Measurements from ENCODE around the gene KIF6.
"Not testable (repeated sequence)": the region's sequence is repeated elsewhere in the genome, so short reads cannot be mapped to it uniquely, and the experiment has no call there.

KIF6 gene

DNA sequence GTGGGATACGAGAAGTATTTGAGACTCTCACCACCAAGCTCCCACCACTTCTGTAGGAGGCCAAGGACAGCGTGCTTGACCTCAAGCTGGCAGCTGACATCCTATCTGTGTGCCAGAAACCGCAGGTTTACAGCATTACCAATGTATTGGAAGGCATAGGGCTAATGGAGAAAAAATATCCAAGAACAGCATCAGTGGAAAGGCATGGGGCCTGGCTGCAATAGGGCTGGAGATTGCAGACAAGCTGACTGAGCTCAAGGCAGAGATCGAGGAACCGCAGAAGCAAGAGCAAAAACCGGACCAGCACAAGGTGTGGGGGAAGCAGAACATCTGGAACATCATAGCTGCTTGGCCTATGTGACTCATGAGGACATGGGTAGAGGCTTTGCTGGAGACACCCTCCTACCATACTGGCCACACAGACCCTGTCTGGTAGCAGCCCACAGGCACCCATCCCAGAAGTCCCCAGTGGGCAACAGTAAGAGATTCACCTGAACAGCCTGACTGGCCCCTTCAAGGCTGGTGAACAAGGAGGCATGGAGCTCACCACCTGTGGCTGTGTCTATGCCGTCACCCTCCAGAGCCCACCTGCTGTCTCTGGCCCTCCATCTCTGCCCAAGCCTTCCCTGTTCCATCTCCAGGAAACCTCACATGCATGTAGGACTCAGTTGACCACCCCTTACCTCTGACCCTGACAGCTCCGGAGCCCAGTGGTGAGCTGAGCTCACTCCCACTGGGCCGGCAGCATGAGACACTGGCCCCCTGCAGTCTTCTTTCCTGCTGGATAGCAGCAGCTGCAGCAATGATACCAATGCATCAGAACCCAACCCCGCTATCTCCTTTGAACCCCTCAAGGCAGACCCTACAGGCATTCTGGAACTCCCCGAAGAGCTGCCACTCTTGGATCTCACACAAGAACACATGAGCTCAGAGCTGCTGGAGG, 171.1 kb downstream of the KIF6 start:
- DNase-seq (ENCODE audit: low read depth, low spot score) = no peak

DNA sequence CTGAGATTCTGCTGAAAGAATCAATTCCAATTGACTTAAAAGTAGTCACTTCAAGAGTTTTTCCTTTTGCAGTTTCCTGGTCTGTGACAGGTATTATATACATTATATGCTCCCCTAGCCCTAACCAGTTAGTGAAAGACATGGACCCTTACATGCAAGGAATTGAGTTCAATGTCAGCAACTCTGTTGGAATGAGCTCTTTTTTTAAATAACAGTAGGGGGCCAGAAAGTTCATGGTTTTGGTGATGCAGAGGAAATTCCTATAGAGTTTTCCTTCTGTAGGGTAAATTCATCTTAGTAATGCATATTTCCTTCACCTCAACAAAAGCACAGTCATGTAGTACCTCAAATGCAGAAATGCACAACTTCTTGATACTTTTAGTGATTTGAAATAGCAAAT, 172.2 kb downstream of the KIF6 start:
- no peak for DNase-seq (ENCODE audit: low read depth, low spot score)

DNA sequence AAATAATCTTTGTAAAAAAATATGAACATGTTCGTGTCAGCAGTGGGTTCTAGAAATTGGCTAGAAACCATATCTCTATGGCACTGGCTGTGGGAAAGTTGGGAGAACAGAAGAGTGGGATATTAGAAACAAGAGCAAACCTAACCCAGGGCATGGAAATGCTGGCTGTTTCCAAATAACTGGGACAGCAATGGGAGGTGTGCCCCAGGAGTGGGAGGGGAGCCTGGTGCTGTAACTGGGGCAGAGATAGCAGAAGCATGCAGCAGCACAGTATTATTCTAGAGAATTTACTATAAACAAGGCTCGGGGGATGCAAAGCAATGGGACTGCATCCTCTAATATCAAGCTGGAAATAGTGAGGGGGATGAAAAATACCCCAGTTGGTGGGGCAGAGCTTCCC, 175.0 kb downstream of the KIF6 start:
- DNase-seq (ENCODE audit: low read depth, low spot score) = no peak

DNA sequence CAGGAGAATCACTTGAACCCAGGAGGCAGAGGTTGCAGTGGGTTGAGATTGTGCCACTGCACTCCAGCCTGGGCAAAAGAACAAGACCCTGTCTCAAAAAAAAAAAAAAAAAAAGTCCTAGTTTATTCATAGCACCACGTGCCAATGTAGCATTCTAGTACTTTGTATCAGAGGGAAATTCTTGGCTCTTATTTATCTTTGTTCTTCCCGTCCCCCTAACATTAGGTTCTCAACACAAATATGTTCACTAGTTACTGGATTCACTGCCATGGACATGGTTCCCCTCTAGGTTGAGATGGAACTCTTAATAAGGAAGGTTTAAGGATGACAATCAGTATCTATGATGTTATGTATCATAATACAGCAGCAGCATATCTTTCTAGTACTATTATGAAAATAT, 178.5 kb downstream of the KIF6 start:
- DNase-seq (ENCODE audit: low read depth, low spot score) = no peak

DNA sequence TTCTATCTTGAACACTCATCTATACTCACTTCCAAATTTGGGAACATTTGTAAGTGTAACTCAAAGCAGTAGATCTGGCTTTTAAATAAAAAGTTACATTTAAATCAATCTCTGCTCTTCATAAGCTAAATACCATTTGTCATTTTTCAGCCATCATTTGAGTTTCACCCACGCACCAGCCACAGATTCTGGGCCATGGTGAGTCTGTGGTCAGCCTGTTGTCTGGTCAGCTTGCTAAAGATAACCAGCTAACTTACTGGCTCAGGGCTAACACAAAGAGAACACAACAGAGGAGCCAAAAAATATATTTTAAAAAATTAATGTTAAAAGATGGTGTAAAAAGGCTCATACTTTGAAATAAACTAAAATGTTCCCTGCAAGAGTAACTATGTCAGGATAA, 181.3 kb downstream of the KIF6 start:
- DNase-seq (ENCODE audit: low read depth, low spot score) = no peak

DNA sequence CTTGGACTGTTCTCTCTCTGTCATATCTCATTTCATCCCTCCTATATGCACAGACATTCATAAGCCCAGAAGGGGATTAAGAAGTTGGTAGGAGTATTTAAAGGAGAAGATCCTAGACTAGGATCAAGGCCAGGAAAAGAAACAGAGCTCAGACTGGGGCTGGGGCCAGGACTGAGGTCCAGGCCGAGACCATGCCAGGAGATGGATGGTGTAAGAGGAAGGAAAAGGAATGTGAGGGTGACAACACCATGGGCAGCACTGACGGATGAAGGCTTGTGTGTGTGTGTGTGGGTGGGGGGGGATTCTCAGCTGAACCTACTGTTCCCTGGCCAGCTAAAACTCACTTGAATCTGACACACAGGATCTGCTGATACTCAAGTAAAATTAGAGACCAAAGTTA, 182.1 kb downstream of the KIF6 start:
- no peak for DNase-seq (ENCODE audit: low read depth, low spot score)

DNA sequence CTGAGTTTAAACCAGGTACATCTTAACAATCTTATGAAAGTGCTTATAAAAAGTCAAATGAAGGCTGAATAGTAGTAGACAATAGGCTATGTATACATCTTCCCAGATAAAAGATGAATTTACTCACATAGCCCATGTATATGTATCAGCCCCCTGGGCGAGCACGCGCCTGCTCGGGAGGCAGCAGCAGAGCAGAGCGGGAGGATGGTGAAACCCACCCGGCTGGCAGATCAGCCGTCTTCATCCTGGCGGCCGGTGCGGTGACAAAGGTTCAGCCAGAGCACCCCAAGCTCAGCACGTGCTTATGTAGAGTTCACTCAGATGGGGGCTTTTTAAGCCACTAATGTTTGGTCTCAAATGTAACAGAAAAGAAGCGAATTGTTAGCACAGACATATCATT, 184.8 kb downstream of the KIF6 start:
- DNase-seq (ENCODE audit: low read depth, low spot score) = no peak

DNA sequence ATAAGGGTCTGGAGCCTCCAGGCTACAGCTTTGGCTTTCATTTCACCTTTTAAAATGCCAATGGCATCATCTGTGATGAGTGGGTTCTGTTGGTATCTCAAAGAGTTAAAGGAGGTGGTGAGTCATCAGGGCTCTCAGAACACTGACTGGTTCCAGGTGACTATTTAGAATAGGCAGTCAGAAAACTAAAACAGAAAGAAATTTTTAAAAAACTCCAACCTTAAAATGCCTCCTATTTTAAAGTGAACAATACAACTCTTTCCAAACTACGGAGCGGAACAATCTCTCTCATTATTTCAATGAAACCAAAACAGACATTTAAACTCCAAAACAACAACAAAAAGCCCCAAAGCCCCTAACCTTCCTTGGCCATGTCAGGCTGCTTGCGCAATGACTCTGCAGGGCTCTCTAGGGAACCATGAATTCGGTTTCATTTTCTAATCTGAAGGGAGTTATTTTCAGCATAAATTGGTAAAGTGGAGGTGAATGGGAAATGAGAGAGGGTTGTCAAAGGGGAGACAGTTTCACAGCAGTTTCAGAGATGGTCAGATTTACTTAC, 194.9 kb downstream of the KIF6 start:
- DNase-seq (ENCODE audit: low read depth, low spot score) = no peak

DNA sequence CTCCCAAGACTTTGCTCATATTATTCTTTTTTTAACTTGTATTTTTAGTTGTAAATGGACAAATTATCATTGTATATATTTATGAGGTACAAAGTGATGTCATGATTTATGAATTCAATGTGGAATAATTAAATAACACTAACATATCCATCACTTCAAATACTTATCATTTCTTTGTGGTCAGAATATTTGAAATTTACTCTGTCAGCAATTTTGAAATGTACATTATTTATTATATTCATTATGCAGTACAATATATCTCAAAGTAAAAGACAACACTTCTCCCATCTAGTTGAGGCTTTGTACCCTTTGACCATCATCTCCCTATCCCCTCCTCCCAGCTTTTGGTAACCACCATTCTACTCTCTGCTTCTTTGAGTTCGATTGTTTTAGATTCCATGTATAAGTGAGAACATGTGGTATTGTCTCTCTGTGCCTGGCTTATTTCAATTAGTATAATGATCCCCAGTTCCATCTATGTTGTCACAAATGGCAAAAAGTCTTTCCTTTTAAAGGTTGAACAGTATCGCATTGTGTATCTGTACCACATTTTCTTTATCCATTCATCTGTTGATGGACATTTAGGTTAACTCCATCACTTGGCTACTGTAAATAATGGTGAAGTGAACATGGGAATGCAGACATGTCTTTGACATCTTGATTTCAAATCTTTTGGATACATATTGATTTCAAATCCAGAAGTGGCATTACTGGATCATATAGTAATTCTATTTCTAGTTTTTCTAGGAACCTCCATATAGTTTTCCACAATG, 197.2 kb downstream of the KIF6 start:
- no peak for DNase-seq (ENCODE audit: low read depth, low spot score)

DNA sequence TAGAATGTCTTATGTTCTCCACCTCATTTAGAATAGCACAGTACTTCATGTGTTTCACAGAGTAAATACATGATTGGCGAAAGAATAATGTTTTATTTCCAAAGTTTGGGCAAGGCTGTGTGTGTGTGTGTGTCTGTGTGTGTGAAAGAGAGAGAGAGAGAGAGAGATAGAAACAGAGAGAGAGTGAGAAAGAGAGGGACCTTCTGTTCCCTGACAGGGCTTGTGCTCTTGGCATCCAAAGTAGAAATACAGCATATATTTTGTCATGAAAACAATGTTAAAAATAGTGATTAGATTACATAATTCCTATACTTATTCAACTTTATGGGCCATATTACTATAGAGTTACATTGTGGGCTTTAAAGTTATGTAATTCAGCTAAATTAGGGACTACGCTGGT, 201.2 kb downstream of the KIF6 start:
- DNase-seq (ENCODE audit: low read depth, low spot score) = no peak

DNA sequence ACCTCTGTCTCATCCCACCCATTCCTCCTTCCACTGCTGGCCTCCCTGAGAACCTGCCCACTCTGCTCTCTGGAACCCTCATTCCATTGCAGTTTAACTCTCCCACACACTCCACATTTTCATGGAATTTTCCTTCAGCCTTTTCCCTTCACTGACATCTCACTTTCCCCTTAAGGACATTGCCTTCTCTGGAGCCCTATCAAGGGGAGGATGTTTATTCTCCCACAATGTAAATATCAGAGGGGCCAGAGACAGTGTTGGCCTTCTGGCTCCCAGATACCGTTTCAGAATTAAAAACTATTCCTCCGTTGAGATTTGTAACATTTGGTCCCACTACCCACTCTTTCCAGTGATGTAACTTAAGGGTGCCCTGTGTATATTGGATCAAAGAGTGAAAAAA, 203.2 kb downstream of the KIF6 start:
- no peak for DNase-seq (ENCODE audit: low read depth, low spot score)

DNA sequence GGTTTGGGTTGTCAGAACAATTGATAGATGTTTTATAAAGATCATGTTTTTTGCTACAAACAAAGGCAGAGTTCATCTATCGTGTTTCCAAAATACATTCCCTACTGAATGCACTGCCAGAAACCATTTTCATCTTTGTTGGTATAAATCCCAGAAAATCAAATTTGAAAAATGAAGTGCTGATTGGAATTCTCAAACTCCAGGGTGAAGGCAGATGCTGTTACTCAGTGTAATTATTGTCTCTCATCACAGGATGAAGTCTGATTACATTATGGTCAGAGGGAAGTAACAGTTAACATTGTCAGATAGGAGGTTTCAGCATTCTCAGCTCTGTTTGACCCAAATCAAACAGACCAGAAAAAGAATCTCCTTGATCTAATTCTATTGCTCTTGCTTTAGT, 204.3 kb downstream of the KIF6 start:
- DNase-seq (ENCODE audit: low read depth, low spot score) = no peak

DNA sequence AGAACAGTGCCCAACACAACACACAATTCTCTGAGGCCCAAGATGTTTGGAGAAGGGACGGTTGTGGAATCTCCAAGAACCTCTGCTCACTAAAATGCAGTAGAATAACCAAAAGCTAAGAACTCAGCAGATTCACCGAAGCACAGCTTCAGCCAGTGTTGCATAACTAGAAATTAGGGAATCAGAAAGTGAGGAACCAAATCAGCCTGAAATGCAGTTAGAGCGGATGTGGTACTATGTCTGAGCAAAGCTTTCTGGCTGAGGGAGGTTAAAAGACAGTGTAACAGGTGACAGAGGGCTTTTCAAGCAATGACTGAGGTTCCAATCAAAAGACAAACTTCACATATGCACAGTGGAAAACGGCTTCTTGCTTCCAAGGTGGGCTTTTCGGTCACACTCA, 204.8 kb downstream of the KIF6 start:
- no peak for DNase-seq (ENCODE audit: low read depth, low spot score)

DNA sequence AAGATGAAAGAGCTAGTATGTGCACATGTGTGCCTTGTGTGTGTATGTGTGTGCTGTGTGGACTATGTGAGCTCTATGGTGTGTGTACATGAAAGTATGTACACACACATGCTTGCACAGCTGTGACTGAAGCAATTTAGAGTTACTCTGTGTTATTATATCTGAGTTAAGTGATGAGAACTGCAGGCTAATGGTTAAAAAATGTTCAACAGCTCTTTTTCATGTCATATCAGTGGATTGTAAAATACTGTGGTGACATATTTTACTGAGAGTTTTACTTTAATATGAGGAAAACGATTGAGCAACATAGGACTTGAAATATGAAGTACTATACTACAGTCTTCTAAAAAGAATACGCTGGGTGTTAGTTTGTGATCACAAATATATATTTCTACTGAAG, 207.0 kb downstream of the KIF6 start:
- DNase-seq (ENCODE audit: low read depth, low spot score) = no peak

DNA sequence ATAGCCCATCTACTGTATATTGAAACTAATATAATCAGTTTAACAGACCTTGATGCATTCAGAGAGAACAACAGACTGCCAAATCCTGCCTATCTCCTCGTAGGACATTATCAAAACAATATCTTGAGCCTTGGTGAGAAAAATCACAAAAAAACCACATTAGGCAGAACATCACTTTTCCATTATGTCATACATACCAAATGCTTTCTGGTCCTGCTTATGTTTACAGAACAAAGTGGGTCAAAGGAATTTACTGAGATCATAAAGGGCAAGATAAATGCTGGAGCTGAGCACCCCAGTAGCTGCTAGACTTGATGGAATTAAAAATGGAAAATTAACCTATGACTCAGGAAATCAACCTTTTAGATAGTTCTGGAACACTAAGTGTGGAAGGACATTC, 207.5 kb downstream of the KIF6 start:
- DNase-seq (ENCODE audit: low read depth, low spot score) = no peak

DNA sequence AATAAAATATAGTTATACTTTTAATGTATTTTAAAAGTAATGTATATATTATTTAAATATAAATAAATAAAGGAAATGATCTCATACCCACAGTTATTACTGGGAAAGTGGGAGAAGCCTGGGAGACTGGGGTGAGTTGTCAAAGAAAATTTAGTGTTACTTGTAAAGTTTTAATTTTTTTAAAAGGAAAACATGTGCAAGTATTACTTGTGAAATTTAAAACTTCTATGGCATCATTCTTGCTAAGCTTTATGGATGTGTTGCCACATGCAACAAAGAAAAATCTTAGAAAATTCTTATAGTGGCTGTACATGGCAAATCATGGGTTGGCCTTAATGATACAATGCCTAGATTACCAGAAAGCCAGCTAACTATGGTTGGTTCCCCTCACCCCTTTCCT, 208.7 kb downstream of the KIF6 start:
- no peak for DNase-seq (ENCODE audit: low read depth, low spot score)

DNA sequence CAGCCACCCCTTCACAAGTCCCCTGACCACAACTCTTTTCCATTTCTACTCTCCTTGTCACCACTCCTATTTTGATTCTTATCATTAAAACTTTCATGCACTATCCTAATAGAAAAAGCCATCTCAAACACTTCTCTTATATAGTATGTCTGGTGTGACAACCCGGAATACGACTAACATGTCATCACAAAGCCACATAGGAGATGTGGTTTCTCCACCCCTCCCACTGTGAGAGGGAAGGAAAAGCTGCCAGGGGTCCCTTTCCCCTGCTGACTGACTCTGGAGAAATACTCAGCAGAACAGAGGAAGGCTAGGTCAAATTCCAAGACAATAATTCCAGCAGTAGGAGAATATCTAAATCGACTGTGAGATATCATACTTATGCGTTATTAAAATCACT, 209.7 kb downstream of the KIF6 start:
- no peak for DNase-seq (ENCODE audit: low read depth, low spot score)

DNA sequence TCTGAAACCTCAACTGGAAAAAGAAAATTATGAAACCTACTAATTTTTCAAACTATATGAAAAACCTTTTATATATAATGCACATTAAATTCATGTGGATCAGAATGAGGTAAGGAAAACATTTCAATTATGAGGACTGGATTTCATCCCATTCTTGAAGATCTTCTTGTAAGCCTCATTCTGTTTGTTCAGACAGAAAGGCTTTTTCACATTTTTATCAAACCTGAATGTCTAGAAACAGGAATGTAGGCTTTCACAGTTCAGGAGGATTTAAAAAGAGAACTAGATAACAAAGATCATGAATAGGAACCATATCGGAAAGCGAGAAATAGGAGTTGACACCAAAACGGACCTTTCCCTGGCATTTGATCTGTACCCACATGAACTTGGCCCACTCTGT, 210.2 kb downstream of the KIF6 start:
- no peak for DNase-seq (ENCODE audit: low read depth, low spot score)

DNA sequence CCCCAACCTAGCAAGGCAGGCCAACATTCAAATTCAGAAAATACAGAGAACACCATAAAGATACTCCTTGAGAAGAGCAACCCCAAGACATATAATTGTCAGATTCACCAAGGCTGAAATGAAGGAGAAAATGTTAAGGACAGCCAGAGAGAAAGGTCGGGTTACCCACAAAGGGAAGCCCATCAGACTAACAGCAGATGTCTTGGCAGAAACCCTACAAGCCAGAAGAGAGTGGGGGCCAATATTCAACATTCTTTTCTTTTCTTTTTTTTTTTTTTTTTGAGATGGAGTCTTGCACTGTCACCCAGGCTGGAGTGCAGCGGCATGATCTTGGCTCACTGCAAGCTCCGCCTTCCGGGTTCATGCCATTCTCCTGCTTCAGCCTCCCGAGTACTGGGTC, 215.4 kb downstream of the KIF6 start:
- DNase-seq (ENCODE audit: low read depth, low spot score) = not testable (repeated sequence)

DNA sequence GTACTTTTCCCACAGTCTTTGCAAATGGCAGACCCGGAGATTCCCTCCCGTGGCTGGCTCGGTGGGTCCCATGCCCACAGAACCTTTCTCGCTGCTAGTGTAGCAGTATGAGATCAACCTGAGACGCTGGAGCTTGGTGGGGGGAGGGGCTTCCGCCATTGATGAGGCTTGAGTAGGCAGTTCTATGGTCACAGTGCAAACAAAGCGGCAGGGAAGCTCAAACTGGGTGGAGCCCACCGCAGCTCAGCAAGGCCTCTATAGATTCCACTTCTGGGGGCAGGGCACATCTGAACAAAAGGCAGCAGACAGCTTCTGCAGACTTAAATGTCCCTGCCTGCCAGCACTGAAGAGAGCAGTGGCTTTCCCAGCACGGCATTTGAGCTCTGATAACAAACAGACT, 216.7 kb downstream of the KIF6 start:
- DNase-seq (ENCODE audit: low read depth, low spot score) = no peak

DNA sequence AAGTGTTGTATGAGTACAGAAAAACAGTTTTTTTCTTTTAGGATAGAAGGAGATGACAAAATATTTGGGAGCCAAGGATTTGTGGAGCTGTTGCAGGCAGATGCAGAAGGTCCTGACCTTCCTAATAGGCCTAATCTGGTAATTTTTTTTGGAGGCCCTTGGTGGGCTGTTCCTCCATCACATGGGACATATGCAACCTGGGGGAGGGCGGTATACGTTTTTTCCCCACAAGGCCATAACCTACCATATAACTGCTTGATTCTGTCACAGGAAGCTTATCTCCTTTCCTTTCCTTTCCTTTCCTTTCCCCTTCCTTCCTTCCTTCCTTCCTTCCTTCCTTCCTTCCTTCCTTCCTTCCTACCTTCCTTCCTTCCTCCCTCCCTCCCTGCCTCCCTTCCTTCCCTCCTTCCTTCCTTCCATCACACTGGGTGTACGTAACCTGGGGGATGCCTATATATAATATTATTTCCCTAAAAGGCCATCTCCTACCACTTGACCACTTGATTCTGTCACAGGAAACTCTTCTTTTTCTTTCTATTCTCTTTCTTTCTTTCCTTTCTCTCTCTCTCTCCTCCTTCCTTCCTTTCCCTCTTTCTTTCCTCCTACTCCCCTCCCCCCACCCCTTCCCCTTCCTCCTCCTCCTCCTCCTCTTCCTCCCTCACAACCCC, 217.7 kb downstream of the KIF6 start:
- DNase-seq (ENCODE audit: low read depth, low spot score) = no peak

DNA sequence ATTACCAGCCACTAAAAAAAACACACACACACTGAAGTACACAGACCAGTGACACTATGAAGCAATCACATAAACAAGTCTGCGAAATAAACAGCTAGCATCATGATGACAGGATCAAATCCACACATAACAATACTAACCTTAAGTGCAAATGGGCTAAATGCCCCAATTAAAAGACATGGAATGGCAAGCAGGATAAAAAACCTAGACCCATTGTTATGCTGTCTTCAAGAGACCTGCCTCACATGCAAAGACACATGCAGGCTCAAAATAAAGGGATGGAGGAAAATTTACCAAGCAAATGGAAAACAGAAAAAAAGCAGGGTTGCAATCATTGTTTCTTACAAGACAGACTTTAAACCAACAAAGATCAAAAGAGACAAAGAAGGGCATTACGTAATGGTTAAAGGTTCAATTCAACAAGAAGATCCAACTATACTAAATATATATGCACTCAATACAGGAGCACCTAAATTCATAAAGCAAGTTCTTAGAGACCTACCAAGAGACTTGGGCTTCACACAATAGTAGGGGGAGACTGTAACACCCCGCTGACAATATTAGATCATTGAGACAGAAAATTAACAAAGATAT, 222.7 kb downstream of the KIF6 start:
- not testable (repeated sequence) for DNase-seq (ENCODE audit: low read depth, low spot score)

All from activated CD4-positive, CD25-positive, alpha-beta regulatory T cell treated with anti-CD3 and anti-CD28 coated beads, Interleukin-2, amount 50 U/mL, for 16 hours (primary cell).